ENCODE measurements around the gene PCDHGB5.
"Not testable (repeated sequence)": the region's sequence is repeated elsewhere in the genome, so short reads cannot be mapped to it uniquely, and the experiment has no call there.

The PCDHGB5 gene

GRCh38 chr5:141375444-141376155 is 22.1 kb upstream of the PCDHGB5 start:
- DNase-seq (ENCODE audit: low read depth in 2 of 2, low spot score in 1 of 2): not testable (repeated sequence)

GRCh38 chr5:141382469-141383294 is 15.1 kb upstream of the PCDHGB5 start, which contains the start of gene PCDHGA7:
Gene PCDHGA7 (plus strand): TSS chr5:141382742. CDS start chr5:141382900, 158 bp downstream.
- DNase-seq (ENCODE audit: low read depth in 2 of 2, low spot score in 1 of 2): no peak

- DNase-seq (ENCODE audit: low read depth in 2 of 2, low spot score in 1 of 2): no peak
Measured at GRCh38 chr5:141383345-141383744, 14.4 kb upstream of the PCDHGB5 start.

- no peak for DNase-seq (ENCODE audit: low read depth in 2 of 2, low spot score in 1 of 2)
Measured at GRCh38 chr5:141384471-141385267, 13.1 kb upstream of the PCDHGB5 start.

- not testable (repeated sequence) for DNase-seq (ENCODE audit: low read depth in 2 of 2, low spot score in 1 of 2)
Measured at GRCh38 chr5:141387557-141388311, 10.0 kb upstream of the PCDHGB5 start, which contains the start of gene PCDHGB4. Gene PCDHGB4 (plus strand): TSS chr5:141387698. CDS start chr5:141387885, 187 bp downstream.

GRCh38 chr5:141388661-141389060 is 9.1 kb upstream of the PCDHGB5 start:
- no peak for DNase-seq (ENCODE audit: low read depth in 2 of 2, low spot score in 1 of 2)

GRCh38 chr5:141389153-141390042 is 8.3 kb upstream of the PCDHGB5 start:
- no peak for DNase-seq (ENCODE audit: low read depth in 2 of 2, low spot score in 1 of 2)

GRCh38 chr5:141392429-141393198 is 5.1 kb upstream of the PCDHGB5 start, which contains the start of gene PCDHGA8:
Gene PCDHGA8 (plus strand): TSS chr5:141392633. CDS start chr5:141392814, 181 bp downstream.
- DNase-seq (ENCODE audit: low read depth in 2 of 2, low spot score in 1 of 2): no peak

GRCh38 chr5:141393267-141393666 is 4.5 kb upstream of the PCDHGB5 start:
- DNase-seq (ENCODE audit: low read depth in 2 of 2, low spot score in 1 of 2): no peak

- not testable (repeated sequence) for DNase-seq (ENCODE audit: low read depth in 2 of 2, low spot score in 1 of 2)
Measured at GRCh38 chr5:141394401-141395187, 3.2 kb upstream of the PCDHGB5 start.

- no peak for DNase-seq (ENCODE audit: low read depth in 2 of 2, low spot score in 1 of 2)
Measured at GRCh38 chr5:141398608-141399007, 861 bp downstream of the PCDHGB5 start.

GRCh38 chr5:141399555-141400258 is 2.0 kb downstream of the PCDHGB5 start:
- DNase-seq (ENCODE audit: low read depth in 2 of 2, low spot score in 1 of 2): no peak

- no peak for DNase-seq (ENCODE audit: low read depth in 2 of 2, low spot score in 1 of 2)
Measured at GRCh38 chr5:141402553-141403243, 5.0 kb downstream of the PCDHGB5 start, which contains the start of gene PCDHGA9. Gene PCDHGA9 (plus strand): TSS chr5:141402778. CDS start chr5:141402953, 175 bp downstream.

GRCh38 chr5:141403387-141403786 is 5.6 kb downstream of the PCDHGB5 start:
- DNase-seq (ENCODE audit: low read depth in 2 of 2, low spot score in 1 of 2): no peak

GRCh38 chr5:141407790-141408505 is 10.2 kb downstream of the PCDHGB5 start, which contains the start of gene PCDHGB6:
Gene PCDHGB6 (plus strand): TSS chr5:141408021. CDS start chr5:141408203, 182 bp downstream.
- not testable (repeated sequence) for DNase-seq (ENCODE audit: low read depth in 2 of 2, low spot score in 1 of 2)
